ENCODE data around the gene EIF4H.
"Not testable (repeated sequence)": the region's sequence is repeated elsewhere in the genome, so short reads cannot be mapped to it uniquely, and the experiment has no call there.

The EIF4H gene

DNA sequence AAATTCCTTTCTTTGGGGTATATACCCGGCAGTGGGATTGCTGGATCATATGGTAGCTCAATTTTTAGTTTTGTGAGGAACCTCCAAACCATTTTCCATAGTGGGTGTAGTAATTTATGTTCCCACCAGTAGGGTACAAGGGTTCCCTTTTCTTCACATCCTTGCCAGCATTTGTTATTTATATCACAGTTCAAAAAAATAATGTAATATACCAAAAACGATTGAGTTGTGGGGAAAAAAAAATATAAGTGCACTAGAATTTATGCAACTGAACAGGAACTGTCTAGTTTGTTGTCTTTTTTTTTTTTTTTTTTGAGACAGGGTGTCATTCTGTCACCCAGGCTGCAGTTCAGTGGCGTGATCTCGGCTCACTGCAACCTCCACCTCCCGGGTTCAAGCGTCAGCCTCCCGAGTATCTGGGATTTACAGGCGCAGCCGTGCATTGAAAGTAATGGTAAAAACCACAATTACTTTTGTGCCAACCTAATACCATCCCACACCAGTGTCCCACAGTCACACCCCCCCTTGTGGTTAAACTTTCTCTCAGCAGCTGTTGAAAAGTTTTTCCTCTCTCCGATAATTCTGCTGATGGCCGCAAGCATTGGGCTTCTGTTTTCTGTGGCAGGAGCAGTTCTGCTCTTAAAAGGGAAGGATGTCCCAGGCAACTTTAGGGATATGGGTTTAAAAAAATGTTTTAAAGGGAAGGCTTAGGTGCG is 28.8 kb downstream of the EIF4H start:
- DNase-seq, result no peak

DNA sequence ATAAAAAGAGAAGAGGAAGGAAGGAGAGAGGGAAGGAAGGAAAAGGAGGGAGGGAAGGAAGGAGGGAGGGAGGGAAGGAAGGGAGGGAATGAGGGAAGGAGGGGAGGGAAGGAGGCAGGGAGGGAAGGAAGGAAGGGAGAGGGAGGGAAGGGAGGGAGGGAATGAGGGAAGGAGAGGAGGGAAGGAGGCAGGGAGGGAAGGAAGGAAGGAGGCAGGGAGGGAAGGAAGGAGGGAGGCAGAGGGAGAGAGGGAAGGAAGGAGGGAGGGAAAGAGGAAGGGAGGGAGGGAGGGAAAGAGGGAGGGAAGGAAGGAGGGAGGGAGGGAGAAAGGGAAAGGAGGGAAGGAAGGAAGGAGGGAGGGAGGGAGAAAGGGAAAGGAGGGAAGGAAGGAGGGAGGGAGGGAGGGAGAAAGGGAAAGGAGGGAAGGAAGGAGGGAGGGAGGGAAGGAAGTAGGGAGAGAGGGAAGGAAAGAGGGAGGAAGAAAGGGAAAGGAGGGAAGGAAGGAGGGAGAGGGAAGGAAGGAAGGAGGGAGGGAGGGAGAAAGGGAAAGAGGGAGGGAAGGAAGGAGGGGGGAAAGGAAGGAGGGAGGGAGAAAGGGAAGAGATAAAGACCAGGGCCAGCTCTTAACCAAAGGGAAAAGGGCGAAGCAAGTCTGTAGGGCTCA is 29.9 kb downstream of the EIF4H start:
- DNase-seq, result no peak

DNA sequence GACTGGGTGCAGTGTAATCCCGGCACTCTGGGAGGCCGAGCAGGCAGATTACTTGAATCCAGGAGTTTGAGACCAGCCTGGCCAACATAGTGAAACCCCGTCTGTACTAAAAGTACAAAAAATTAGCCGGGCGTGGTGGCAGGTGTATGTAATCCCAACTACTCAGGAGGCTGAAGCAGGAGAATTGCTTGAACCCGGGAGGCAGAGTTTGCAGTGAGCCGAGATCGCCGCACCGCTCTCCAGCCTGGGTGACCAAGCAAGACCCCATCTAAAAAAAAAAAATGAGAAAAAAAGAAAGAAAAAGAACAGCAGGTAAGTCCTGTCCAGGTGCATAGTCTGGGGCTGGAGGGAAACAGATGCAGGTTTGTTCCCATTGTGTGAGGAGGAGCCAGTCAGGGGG is 31.9 kb downstream of the EIF4H start:
- not testable (repeated sequence) for DNase-seq

DNA sequence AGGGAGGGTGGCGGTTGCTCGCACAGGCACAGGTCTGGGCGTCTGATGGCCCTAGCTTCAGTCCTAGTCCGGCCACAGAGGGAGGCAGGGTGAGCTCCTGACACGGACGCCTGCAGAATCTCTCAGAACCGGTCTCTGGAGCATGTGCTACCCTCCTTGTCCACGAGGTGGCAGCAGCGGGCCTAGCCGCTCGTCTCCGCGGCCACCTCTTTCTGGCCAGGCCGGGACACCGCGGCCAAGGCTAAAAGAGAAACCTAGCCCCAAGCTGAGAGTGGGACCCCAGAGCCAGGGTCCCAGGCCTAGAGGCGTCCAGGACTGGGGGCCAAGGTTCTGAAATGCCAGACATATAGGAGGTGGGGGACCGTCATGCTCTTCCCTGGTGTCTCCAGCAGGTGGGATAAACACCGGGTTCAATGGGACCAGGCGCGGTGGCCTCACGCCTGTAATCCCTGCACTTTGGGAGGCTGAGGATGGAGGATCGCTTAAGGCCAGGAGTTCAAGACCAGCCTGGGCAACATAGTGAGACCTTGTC is 32.5 kb downstream of the EIF4H start:
- peak; percentile 17 for DNase-seq

DNA sequence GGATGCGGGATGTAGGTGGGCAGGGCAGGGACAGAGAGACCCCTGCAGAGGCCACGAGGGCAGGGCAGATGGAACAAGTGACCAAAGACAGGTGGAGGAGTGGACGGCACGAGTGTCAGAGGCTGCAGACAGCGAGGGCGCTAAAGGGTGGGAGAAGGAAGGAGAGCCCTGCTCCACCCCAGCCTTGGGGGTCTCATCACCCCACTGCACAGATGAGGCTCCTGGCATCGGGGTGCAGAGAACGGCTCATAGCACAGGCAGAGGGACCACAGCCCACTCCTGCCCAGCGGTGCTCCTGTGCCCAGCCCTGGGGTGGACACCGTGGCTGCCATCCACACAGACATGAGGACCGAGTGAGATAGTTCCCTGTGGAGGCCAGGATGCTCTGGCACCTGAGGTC is 33.4 kb downstream of the EIF4H start:
- no peak for DNase-seq

DNA sequence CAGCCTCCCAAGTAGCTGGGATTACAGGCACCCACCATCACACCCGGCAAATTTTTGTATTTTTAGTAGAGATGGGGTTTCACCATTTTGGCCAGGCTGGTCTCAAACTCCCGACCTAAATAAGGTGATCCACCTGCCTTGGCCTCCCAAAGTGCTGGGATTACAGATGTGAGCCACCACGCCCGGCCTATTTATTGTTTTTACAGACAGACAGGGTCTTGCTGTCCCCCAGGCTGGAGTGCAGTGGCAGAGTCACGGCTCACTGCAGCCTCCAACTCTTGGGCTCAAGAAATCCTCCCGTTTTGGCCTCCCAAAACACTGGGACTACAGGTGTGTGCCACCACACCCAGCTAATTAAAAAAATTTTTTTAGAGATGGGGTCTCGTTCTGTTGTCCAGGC is 34.1 kb downstream of the EIF4H start:
- not testable (repeated sequence) for DNase-seq

DNA sequence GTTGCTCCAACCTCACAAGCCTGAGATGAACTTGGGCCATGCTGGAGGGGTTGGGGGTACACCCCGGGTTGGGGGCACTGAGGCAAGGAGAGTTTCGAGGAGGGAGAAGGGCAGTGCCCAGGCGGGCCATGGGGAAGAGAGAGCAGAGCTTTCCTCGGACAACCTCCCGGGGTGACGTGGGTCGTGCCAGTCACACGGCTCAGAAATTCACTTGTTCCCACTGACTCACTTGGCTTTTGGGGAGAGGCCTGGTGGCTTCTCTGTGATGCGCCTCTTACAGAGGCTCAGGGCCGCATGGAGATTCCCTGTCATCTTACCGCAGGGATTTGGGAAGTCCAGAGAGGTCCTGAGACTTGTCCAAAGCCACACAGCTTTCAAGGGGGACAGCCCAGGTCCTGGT is 38.5 kb downstream of the EIF4H start:
- DNase-seq, result no peak

DNA sequence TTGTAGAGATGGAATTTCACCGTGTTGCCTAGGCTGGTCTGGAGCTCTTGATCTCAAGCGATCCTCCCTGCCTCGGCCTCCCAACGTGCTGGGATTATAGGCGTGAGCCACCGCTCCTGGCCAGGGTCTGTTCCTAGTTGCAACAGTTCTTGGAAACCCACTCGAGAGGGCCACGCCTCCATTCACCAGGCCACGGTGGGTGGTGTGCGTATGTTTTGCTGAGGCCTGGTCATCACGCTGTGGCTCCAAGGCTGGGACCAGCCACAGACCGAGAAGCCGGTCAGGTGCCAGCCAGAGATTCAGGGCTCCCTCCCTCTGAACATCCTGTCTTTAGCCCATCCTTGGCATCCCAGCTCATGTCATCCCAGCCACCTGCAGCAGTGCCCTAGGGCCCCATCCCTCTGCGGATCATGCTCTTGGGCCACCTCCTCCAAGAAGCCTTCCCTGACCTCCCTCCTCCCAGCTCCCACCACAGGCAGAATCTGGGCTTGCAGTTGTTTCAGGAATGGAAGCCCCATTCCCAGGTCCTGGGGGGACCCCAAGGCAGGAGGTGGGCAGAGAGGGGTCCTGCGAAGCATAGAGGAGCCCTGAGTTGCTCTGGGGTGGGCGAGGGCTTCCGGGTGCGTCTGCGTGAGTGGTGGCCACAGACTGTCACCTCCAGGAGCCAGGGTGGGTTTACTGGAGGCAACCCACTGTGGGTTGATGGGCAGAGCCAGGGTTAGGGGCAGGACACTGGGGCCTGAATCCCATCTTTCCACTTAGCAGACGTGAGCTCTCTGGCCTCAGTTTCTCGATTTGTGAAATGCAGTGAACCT is 40.9 kb downstream of the EIF4H start:
- no peak for DNase-seq

DNA sequence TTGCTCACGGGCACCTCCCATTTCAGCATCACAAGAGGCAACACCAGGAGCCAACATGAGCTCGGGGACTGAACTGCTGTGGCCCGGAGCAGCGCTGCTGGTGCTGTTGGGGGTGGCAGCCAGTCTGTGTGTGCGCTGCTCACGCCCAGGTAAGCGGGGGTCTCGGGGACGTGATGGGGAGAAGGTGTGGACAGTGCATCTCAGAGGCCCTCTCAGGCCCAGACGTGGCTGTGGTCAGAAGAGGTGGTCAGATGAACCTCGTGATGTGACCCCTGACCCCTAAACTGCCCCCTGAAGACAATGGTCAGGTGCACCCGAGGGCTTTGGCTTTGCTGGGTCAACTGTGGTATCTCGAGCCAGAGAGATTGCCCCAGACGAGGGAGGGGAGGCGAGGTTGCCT is 41.8 kb downstream of the EIF4H start:
- DNase-seq, result no peak

DNA sequence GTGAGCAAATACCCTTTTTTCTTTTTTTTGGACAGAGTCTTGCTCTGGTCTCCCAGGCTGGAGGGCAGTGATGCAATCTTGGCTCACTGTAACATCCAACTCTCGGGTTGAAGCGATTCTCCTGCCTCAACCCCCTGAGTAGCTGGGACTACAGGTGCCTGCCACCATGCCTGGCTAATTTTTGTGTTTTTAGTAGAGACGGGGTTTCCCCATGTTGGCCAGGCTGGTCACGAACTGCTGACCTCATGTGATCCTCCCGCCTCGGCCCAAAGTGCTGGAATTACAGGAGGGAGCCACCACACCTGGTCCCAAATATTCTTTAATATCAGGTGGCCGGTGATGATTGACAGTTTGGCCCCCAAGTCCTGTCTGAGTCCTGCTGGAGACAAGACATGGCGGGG is 42.2 kb downstream of the EIF4H start:
- no peak for DNase-seq

DNA sequence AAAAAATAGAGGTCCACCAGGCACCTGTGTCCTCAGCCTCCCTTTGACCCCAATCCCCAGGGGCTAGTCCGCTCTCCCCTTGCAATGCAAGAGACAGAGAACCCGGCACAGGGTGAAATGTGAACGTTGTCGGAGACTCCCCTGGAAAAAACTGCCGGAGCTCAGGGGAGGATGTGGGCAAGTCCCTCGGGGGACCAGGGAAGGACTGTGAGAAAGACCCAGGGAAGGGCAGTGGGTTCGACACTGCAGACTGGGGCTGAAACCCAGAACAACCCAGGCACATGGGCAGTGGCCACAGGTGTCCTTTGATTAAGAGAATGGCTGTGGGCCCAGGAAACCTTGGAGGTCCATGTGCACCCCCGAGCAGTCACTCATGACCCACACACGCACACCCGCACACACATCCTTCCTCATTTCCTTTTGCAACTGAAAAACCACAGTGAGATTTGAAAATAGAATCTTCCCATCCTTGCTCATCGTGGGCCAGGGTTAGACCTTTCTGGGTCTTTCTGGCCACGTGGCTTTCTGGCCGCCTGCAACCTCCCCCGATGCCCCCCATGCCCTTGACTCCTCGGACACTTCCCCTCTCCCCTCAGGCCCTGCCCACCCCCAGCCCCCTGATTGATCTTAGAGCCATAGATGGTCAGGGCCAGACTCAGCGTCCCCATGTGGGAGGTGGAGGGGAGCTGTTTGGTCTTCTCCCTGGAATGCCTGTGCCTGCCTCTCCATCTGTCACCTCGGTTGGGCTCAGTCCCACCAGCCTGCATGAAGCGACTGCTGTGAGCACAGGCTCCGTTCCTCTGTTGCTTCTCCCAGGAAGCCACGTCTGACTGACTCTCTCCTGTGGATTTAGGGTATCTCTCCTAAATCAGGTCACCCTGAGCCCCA is 43.5 kb downstream of the EIF4H start:
- no peak for DNase-seq

DNA sequence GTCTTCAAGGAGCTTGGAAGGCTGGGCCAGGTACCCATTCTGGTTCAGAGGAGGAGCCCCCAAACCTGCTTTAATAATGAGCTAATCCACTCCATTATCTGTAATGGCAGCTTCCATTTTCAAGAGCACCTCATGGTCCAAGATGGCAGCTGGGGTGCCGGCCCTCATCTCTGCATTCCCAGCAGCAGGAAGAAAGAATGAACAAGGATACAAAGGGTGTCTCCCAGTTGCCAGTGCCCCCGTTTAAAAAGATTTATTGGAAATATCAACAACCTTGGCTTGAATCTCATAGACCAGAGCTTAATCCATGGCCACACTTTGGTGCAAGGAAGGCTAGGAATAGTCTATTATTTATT is 44.2 kb downstream of the EIF4H start:
- DNase-seq, result no peak

DNA sequence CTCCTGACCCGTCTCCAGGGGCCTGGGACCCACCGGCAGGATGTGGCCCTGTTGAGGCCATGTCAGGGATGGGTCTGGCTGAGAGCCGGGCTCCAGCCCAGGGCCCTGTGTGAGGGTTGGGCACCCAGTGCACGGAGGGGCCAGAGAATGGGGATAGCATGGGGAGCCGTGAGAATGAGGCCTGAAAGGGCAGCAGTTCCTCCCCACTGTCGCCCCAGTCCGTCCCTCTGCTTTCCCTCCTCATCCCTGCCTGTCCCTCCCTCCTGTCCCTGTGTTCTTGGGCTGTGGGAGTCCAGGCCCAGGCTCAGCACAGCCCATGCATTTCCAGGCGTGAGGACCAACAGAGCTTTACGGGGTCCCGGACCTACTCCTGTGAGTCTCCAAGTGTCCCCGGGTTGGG is 45.3 kb downstream of the EIF4H start:
- no peak for DNase-seq

DNA sequence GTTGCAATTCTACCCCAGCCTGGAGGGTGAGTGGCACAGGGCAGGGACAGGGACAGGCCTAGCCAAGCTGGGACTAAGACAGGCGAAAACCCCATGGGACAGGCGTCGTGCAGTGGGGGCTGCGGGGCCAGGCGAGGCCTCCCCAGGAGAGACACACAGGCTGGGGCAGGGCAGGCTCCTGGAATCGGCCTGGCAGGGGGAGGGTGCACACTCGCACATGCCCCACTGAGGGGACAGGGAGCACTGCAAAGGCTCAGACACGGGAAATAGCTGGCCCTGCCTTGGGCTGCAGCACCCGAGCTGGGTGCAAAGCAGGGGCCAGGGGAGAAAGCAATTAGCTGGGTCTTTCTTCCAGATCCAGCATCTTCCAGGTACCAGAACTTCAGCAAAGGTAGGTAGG is 46.1 kb downstream of the EIF4H start:
- DNase-seq, result no peak

DNA sequence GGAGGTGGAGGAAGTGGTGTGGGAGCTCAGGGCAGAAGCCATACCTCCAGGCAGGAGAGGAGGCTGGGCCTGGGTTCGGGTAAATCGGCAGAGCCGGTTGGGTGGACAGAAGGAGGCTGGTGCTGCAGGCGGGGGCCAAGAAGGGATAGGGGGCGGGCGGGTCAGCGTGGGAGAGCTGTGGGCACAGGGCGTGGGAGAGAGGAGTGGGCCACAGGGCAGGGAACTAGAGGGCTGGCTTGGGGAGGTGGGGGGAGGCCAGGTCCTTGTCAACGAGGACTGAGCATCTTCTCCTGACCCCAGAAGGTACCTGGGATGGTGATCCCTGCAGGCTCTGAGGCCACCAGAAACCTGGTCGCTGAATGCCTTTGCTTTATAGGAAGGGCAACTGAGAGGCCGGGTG is 47.6 kb downstream of the EIF4H start:
- DNase-seq, result no peak

DNA sequence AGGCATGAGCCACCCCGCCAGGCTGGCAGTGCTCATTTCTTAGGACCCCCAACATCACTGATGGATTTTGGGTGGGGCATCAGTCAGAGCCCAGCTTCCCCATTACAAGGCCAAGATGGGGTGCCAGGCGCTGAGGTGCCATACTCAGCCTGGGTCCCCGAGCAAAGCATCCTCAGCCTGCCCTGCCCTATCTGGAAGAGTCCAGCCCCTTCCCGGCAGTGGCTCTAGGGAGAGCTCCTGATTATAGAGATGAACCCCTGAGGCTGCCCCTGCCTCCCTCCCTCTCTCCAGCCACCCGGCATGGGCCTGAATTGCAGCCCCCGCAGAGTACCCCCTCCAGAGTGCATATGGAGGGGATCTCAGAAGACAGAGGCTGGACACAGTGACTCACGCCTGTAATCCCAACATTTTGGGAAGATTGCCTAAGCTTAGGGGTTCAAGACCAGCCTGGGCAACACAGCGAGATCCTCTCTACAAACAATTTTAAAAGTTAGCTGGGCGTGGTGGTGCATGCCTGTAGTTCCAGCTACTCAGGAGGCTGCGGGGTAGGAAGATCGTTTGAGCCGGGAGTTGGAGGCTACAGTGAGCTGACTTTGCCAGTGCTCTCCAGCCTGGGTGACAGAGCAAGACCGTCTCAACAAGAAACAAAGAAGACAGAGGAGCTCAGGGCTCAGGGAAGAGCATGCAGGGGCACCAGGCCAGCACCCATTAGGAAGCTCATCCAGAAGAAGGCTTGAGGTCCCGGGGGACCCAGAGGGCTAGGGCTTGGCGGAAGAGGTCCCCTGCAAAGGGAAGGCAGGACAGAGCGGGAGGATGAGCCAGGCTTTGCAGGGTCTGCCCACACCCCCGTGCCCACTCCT is 48.9 kb downstream of the EIF4H start:
- DNase-seq, result no peak

DNA sequence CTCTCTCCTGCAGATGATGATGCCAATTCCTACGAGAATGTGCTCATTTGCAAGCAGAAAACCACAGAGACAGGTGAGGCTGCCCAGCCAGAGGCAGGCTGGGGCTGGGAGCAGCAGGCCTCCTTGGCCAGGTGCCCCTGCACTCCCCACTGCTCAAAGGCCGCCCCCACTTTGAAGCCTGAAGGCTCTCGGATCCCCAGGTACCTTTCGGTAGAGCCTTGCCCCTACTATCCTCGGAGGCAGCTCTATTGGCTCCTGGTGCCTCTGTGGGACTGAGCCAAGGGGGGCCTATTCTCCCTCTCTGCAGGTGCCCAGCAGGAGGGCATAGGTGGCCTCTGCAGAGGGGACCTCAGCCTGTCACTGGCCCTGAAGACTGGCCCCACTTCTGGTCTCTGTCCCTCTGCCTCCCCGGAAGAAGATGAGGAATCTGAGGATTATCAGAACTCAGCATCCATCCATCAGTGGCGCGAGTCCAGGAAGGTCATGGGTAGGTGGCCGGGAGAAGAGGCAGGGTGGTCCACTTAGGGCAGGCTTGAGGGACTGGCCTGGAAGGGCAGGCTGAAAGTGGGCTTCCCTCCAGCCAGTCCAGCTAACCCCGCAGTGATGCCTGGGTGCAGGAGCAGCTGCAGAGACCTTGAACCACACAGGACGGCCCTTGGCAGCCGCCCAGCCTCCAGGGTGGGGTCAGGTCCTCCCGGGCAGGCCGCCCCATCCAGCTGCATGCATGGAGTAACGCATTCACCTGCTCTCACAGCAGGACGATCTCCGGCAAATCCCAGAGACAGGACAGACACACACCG is 49.8 kb downstream of the EIF4H start:
- DNase-seq, result peak; percentile 5

DNA sequence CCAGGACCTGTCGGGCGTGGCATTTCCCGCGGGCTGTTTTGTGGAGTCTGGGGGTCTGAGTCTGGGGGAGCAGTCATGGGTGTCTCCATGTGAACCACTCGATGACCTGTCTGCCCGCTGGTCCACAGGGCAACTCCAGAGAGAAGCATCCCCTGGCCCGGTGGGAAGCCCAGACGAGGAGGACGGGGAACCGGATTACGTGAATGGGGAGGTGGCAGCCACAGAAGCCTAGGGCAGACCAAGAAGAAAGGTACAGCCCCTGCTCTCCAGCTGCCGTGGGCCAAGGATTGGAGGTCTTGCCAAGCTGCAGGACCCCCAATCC is 50.3 kb downstream of the EIF4H start:
- DNase-seq, result no peak

DNA sequence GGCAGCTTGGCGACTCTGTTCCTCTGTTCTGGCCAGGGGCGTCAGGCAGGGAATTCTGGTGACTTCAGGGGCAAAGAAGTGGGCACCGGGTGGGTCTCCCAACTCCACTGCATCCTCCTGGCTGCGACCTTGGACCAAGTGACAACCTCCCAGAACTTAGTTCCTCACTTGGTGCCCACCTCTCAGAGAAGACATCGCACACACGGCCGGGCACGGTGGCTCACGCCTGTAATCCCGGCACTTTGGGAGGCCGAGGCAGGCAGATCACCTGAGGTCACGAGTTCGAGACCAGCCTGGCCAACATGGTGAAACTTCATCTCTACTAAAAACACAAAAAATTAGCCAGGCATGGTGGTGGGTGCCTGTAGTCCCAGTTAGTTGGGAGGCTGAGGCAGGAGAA is 50.8 kb downstream of the EIF4H start:
- not testable (repeated sequence) for DNase-seq

DNA sequence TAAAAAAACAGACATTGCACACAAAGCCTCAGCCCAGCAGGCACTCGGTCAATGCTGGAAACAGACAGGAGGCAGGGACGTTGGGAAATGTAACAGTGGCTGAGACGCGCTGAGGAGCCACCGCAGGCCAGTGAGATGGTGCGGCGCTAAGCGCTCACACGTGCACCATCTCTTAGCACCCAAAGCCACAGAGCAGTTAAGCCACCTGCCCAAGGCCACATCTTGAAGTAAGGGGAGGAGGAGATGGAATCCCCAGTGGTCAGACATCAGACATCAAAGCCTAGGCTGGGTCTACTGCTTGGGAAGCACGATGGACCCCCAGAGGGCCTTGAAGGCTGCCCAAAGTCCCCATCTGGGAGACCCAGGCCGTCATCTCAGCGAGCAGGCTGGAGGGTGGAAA is 51.2 kb downstream of the EIF4H start:
- DNase-seq, result no peak

DNA sequence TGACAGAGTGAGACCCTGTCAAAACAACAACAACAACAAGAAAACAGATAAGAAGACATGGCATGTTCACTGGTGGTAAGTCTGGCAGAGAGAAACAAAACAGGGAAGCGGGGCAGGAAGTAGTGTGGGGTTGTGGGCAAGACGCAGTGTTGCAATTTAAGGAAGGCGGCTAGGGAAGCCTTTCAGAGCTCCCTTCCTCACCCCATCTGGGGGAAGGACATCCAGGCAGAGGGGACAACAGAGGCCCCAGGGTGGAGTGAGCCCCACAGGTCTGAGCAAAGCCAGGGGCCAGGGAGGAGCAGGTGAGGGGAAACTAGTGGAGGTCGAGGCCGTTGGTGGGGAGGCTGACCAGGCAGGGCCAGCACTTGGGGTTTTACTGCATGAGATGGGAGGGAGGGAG is 52.5 kb downstream of the EIF4H start:
- DNase-seq, result no peak
